ENCODE results near the gene WDR37.

Gene WDR37

GRCh38 chr10:1169981-1170866, 114.0 kb downstream of the WDR37 start:
- no peaks in the 10 kb centered on the region for H3K27me3 ChIP-seq (ENCODE audit: insufficient read depth, low read depth)
- no peak overlapping the region for H3K27ac ChIP-seq
- TF ChIP-seq, protein P1, sequence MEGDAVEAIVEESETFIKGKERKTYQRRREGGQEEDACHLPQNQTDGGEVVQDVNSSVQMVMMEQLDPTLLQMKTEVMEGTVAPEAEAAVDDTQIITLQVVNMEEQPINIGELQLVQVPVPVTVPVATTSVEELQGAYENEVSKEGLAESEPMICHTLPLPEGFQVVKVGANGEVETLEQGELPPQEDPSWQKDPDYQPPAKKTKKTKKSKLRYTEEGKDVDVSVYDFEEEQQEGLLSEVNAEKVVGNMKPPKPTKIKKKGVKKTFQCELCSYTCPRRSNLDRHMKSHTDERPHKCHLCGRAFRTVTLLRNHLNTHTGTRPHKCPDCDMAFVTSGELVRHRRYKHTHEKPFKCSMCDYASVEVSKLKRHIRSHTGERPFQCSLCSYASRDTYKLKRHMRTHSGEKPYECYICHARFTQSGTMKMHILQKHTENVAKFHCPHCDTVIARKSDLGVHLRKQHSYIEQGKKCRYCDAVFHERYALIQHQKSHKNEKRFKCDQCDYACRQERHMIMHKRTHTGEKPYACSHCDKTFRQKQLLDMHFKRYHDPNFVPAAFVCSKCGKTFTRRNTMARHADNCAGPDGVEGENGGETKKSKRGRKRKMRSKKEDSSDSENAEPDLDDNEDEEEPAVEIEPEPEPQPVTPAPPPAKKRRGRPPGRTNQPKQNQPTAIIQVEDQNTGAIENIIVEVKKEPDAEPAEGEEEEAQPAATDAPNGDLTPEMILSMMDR (conservative IDR thresholded peaks at IDR 0.05; ENCODE audit: low read depth, low read length) = no peak
- no peak overlapping the region for H3K4me3 ChIP-seq (IDR thresholded peaks at IDR 0.05; ENCODE audit: insufficient read depth, low read depth, low read length)
- no peak overlapping the region for H3K4me2 ChIP-seq
- H3K79me2 ChIP-seq (ENCODE audit: insufficient read depth, low read depth) = no peaks in the 10 kb centered on the region
- no peaks in the 10 kb centered on the region for H4K20me1 ChIP-seq (ENCODE audit: insufficient read depth)
- no peaks in the 10 kb centered on the region for H3K4me1 ChIP-seq (ENCODE audit: low read depth, poor library complexity, severe bottlenecking)
- no peaks in the 10 kb centered on the region for H3K36me3 ChIP-seq (ENCODE audit: insufficient read depth)
- H3K9ac ChIP-seq = no peak overlapping the region
- H2AFZ ChIP-seq (ENCODE audit: low read depth) = no peak overlapping the region

DNA sequence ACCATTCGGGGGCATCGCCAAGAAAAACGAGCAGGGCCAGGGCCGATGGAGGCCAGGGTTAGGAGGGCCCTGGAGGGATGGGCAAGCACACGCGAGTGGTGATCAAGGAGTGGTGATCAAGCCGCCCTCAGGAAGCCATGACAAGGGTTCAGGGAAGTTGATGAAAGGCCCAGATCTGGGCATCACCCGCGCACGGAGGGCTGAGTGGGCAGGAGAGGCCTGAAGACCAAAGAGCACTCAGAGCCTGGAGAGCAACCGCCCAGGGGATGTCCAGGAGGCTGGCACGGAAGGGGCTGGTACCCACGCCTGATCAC, 114.6 kb downstream of the WDR37 start:
- H3K9ac ChIP-seq = no peak overlapping the region
- no peaks in the 10 kb centered on the region for H3K4me1 ChIP-seq (ENCODE audit: low read depth, poor library complexity, severe bottlenecking)
- H3K36me3 ChIP-seq (ENCODE audit: insufficient read depth) = no peaks in the 10 kb centered on the region
- H3K4me3 ChIP-seq (IDR thresholded peaks at IDR 0.05; ENCODE audit: insufficient read depth, low read depth, low read length) = no peak overlapping the region
- no peaks in the 10 kb centered on the region for H4K20me1 ChIP-seq (ENCODE audit: insufficient read depth)
- H3K4me2 ChIP-seq = no peak overlapping the region
- TF ChIP-seq, protein P1 (conservative IDR thresholded peaks at IDR 0.05; ENCODE audit: low read depth, low read length) = no peak
- no peak overlapping the region for H3K27ac ChIP-seq
- no peaks in the 10 kb centered on the region for H3K27me3 ChIP-seq (ENCODE audit: insufficient read depth, low read depth)
- no peak overlapping the region for H2AFZ ChIP-seq (ENCODE audit: low read depth)
- no peaks in the 10 kb centered on the region for H3K79me2 ChIP-seq (ENCODE audit: insufficient read depth, low read depth)

- H3K36me3 ChIP-seq (ENCODE audit: insufficient read depth) = no peaks in the 10 kb centered on the region
- no peak overlapping the region for H3K9ac ChIP-seq
- no peaks in the 10 kb centered on the region for H3K4me1 ChIP-seq (ENCODE audit: low read depth, poor library complexity, severe bottlenecking)
- TF ChIP-seq, protein P1 (conservative IDR thresholded peaks at IDR 0.05; ENCODE audit: low read depth, low read length) = no peak
- no peak overlapping the region for H3K27ac ChIP-seq
- no peak overlapping the region for H3K4me3 ChIP-seq (IDR thresholded peaks at IDR 0.05; ENCODE audit: insufficient read depth, low read depth, low read length)
- no peaks in the 10 kb centered on the region for H3K79me2 ChIP-seq (ENCODE audit: insufficient read depth, low read depth)
- H3K27me3 ChIP-seq (ENCODE audit: insufficient read depth, low read depth) = no peaks in the 10 kb centered on the region
- no peak overlapping the region for H3K4me2 ChIP-seq
- H4K20me1 ChIP-seq (ENCODE audit: insufficient read depth) = no peaks in the 10 kb centered on the region
- no peak overlapping the region for H2AFZ ChIP-seq (ENCODE audit: low read depth)
Observed at GRCh38 chr10:1171182-1171581, 115.0 kb downstream of the WDR37 start.

DNA sequence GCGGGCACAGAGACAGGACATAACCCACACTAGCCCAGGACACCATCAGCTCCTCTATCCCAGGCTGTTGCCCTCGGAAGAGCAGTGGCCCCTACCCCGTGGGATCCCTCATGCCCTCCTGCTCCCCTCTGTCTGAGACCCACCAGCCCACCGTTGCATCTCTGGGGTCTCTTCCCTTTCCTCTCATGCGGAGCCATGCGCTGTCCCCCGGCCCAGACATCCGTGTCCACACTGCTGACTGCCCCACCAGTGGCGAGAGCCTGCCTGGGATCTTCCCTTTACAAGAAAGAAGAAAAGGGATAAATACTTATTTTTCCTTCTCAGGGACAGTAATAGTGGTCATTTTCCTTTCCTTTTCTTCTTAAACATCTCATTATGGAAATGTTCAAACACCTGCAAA, 115.4 kb downstream of the WDR37 start:
- Histone ChIP-seq H3K4me3 (IDR thresholded peaks at IDR 0.05; ENCODE audit: insufficient read depth, low read depth, low read length) (no peak overlapping the region), H3K27ac (no peak overlapping the region), H4K20me1 (ENCODE audit: insufficient read depth) (no peaks in the 10 kb centered on the region), H3K79me2 (ENCODE audit: insufficient read depth, low read depth) (no peaks in the 10 kb centered on the region), H3K4me2 (no peak overlapping the region), H3K36me3 (ENCODE audit: insufficient read depth) (no peaks in the 10 kb centered on the region), H3K9ac (no peak overlapping the region), H3K27me3 (ENCODE audit: insufficient read depth, low read depth) (no peaks in the 10 kb centered on the region), H2AFZ (ENCODE audit: low read depth) (no peak overlapping the region), H3K4me1 (ENCODE audit: low read depth, poor library complexity, severe bottlenecking) (no peaks in the 10 kb centered on the region)
- TF ChIP-seq, protein P1 (conservative IDR thresholded peaks at IDR 0.05; ENCODE audit: low read depth, low read length) = no peak
